Mucosa of stomach (tissue), 1 donor: ENCODE results near the gene CRIP2.

Source experiments
- H3K27me3 ChIP-seq: one replicate; pipeline ENCODE4 v1.7.0; 2013; ENCODE audit warnings: mild to moderate bottlenecking, low read length; ENCODE audit not compliant: control insufficient read depth, insufficient read depth
- H3K36me3 ChIP-seq: one replicate; pipeline ENCODE4 v1.7.0; 2013; ENCODE audit warnings: low read length; ENCODE audit not compliant: control insufficient read depth, insufficient read depth
- H3K4me1 ChIP-seq: one replicate; pipeline ENCODE4 v1.7.0; 2013; ENCODE audit warnings: mild to moderate bottlenecking, low read length; ENCODE audit not compliant: control insufficient read depth, insufficient read depth
- H3K4me3 ChIP-seq: one replicate; pipeline ENCODE4 v1.7.0; 2013; ENCODE audit warnings: low read length
- H3K9ac ChIP-seq: one replicate; pipeline ENCODE4 v1.7.0; 2013; ENCODE audit warnings: mild to moderate bottlenecking, low read length, moderate library complexity
- H3K9me3 ChIP-seq: one replicate; pipeline ENCODE4 v1.7.0; 2013; ENCODE audit warnings: mild to moderate bottlenecking, low read length, moderate library complexity; ENCODE audit not compliant: control insufficient read depth
- donor health status: Pancreatic carcinoma.

CRIP2 gene

GRCh38 chr14:105483300-105484068 lies 8.9 kb downstream of the CRIP2 start:
- Histone ChIP-seq H3K9ac (peak overlapping the region; percentile 81), H3K9me3 (no peaks in the 10 kb centered on the region), H3K27me3 (no peaks in the 10 kb centered on the region), H3K4me3 (no peak overlapping the region), H3K36me3 (no peaks in the 10 kb centered on the region), H3K4me1 (peaks cover 77% of the 10 kb centered on the region)

- Histone ChIP-seq H3K36me3 (no peaks in the 10 kb centered on the region), H3K9me3 (no peaks in the 10 kb centered on the region), H3K4me1 (peaks cover 86% of the 10 kb centered on the region), H3K9ac (no peak overlapping the region), H3K4me3 (no peak overlapping the region), H3K27me3 (no peaks in the 10 kb centered on the region)
Measured at GRCh38 chr14:105484069-105484996, 9.7 kb downstream of the CRIP2 start.

- H3K9ac ChIP-seq: no peak overlapping the region
- H3K4me3 ChIP-seq: no peak overlapping the region
- peaks cover 91% of the 10 kb centered on the region for H3K4me1 ChIP-seq
- H3K27me3 ChIP-seq: no peaks in the 10 kb centered on the region
- no peaks in the 10 kb centered on the region for H3K36me3 ChIP-seq
- no peaks in the 10 kb centered on the region for H3K9me3 ChIP-seq
Measured at GRCh38 chr14:105484997-105485393, 10.4 kb downstream of the CRIP2 start.

- Histone ChIP-seq H3K9me3 (no peaks in the 10 kb centered on the region), H3K4me3 (no peak overlapping the region), H3K4me1 (peaks cover 83% of the 10 kb centered on the region), H3K9ac (peak overlapping the region; percentile 39), H3K36me3 (no peaks in the 10 kb centered on the region), H3K27me3 (no peaks in the 10 kb centered on the region)
Measured at GRCh38 chr14:105485739-105486162, 11.1 kb downstream of the CRIP2 start.

GRCh38 chr14:105486163-105486973 lies 11.7 kb downstream of the CRIP2 start, which contains the start of gene CRIP1:
TSS of gene CRIP1 (plus strand) at chr14:105486886. CDS start at chr14:105487260, 374 bp downstream.
- H3K9me3 ChIP-seq: no peaks in the 10 kb centered on the region
- H3K36me3 ChIP-seq: no peaks in the 10 kb centered on the region
- H3K9ac ChIP-seq: peak within 1 kb of the TSS; percentile 80
- no peaks in the 10 kb centered on the region for H3K27me3 ChIP-seq
- peak within 1 kb of the TSS; percentile 80 for H3K4me3 ChIP-seq
- H3K4me1 ChIP-seq: peaks cover 77% of the 10 kb centered on the region

- Histone ChIP-seq H3K4me1 (peaks cover 76% of the 10 kb centered on the region), H3K36me3 (no peaks in the 10 kb centered on the region), H3K9ac (peak overlapping the region; percentile 80), H3K4me3 (peak overlapping the region; percentile 80), H3K27me3 (no peaks in the 10 kb centered on the region), H3K9me3 (no peaks in the 10 kb centered on the region)
Measured at GRCh38 chr14:105486974-105487448, 12.4 kb downstream of the CRIP2 start.

- H3K4me1 ChIP-seq: peaks cover 72% of the 10 kb centered on the region
Measured at GRCh38 chr14:105487449-105487985, 12.9 kb downstream of the CRIP2 start.

GRCh38 chr14:105487986-105488777 lies 13.6 kb downstream of the CRIP2 start:
- Histone ChIP-seq H3K27me3 (no peaks in the 10 kb centered on the region), H3K4me1 (peaks cover 65% of the 10 kb centered on the region), H3K36me3 (no peaks in the 10 kb centered on the region), H3K9ac (peak overlapping the region; percentile 80), H3K9me3 (no peaks in the 10 kb centered on the region), H3K4me3 (peak overlapping the region; percentile 80)

More at GRCh38 chr14:105487449-105487985, 12.9 kb downstream of the CRIP2 start:
- Histone ChIP-seq H3K9me3 (no peaks in the 10 kb centered on the region), H3K9ac (peak overlapping the region; percentile 80), H3K27me3 (no peaks in the 10 kb centered on the region), H3K36me3 (no peaks in the 10 kb centered on the region), H3K4me3 (peak overlapping the region; percentile 80)

- Histone ChIP-seq H3K4me3 (peak overlapping the region; percentile 32), H3K4me1 (peaks cover 57% of the 10 kb centered on the region), H3K9me3 (no peaks in the 10 kb centered on the region), H3K27me3 (no peaks in the 10 kb centered on the region), H3K36me3 (no peaks in the 10 kb centered on the region), H3K9ac (peak overlapping the region; percentile 74)
Measured at GRCh38 chr14:105488781-105489541, 14.3 kb downstream of the CRIP2 start.

- Histone ChIP-seq H3K4me3 (peak overlapping the region; percentile 32), H3K27me3 (no peaks in the 10 kb centered on the region), H3K36me3 (no peaks in the 10 kb centered on the region), H3K9ac (peak overlapping the region; percentile 74), H3K4me1 (peaks cover 50% of the 10 kb centered on the region), H3K9me3 (no peaks in the 10 kb centered on the region)
Measured at GRCh38 chr14:105489542-105490266, 15.1 kb downstream of the CRIP2 start.
